ENCODE data around the gene CNTN4.

GRCh38 chr3:2823031-2823430 lies 724.4 kb downstream of the CNTN4 start:
- TF ChIP-seq POLR2A (IDR thresholded peaks at IDR 0.05) (no peak), CTCF (IDR thresholded peaks at IDR 0.05) (no peak)

Data from vagina (tissue), 2 donors.